HG02973 (cell line): ENCODE results near the gene RADIL.
"Not testable (repeated sequence)": the region's sequence is repeated elsewhere in the genome, so short reads cannot be mapped to it uniquely, and the experiment has no call there.

Experiments
- ATAC-seq: cut with Tn5 transposase; IDR thresholded peaks from one replicate; pipeline ENCODE4 v1.9.1; 2021; ENCODE audit warnings: moderate library complexity; ENCODE audit not compliant: unreplicated experiment

Gene RADIL

DNA sequence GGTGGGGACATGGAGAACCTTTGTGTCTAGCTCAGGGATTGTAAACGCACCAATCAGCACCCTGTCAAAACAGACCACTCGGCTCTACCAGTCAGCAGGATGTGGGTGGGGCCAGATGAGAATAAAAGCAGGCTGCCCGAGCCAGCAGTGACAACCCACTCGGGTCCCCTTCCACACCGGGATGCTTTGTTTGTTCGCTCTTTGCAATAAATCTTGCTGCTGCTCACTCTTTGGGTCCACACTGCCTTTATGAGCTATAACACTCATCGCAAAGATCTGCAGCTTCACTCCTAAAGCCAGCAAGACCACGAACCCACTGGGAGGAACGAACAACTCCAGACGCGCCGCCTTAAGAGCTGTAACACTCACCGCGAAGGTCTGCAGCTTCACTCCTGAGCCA, 89.3 kb downstream of the RADIL start:
- ATAC-seq = not testable (repeated sequence)

DNA sequence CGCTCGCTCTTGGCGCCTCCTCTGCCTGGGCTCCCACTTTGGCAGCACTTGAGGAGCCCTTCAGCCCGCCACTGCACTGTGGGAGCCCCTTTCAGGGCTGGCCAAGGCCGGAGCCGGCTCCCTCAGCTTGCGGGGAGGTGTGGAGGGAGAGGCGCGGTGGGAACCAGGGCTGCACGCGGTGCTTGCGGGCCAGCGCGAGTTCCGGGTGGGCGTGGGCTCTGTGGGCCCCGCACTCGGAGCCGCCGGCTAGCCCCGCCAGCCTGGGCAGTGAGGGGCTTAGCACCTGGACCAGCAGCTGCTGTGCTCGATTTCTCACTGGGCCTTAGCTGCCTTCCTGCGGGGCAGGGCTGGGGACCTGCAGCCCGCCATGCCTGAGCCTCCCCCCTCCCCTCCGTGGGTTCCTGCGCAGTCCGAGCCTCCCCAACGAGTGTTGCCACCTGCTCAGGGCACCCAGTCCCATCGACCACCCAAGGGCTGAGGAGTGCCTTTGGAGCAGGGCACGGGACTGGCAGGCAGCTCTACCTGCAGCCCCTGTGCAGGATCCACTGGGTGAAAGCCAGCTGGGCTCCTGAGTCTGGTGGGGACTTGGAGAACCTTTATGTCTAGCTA, 90.0 kb downstream of the RADIL start:
- ATAC-seq = not testable (repeated sequence)

DNA sequence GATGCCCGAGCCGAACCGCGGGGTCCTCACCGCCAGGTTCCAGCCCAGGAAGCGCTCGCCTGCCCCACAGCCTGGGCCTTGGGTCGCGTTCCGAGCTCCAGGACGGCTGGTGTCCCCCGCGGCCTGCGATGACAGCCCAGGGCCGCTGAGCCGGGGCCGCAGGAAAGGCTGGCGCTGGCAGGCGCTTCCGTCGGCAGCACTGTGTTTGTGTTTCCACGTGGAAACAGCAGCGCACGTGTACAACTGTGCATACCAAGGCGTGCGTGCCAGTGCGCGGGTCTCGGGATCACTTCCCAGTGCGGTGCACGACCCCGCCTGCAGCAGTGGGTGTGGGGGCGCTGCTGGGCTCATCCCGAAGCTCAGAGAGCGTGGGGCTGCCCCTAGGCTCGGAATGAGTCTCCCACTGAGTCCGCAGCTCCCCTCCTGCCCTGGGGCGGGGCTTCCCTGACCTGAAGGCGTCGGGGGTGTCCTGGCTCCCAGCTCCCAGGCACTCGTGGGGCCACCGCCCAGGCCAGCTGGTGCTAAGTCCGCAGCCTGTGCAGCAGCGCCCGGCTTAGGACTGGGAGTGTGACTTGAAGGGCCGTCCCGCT, 90.9 kb downstream of the RADIL start:
- no peak for ATAC-seq

DNA sequence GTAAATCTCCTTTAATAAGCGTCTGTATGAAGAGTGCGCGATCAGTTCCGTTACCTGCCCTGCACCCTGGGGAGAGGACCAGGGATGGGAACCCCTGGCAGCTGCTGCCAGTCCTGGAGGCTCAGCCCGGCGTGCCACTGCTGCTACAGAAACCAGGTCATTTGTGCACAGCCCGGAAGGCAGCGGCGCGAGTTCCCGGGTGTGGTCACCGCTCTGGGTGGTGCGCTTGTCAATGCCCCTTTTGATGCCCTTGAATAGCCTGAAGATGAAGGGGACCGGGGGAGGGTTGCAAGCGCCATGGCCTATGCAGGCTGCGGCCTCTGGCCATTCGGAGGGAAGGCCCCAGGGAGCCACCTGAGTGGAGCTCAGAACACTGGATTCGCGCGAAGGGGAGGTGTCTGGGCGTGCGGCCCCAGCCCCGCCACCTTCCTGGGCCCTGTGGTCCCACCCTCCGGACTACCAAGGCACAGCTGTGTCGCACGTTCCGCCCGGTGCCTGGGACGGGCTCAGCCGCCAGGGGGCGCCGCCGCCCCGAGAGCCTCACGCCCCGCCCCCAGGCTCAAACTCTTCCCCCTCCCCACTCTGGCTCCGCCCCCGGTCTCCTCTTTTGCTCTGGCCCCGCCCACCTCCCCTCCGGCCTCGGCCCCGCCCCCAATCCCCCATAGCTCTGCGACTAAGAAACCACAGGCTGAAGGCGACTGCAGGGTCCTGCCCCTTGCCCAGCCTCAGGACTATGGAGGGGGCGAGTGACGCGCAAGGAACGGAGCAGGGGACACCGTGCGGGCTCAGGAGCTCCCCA, 91.6 kb downstream of the RADIL start:
- ATAC-seq = no peak

DNA sequence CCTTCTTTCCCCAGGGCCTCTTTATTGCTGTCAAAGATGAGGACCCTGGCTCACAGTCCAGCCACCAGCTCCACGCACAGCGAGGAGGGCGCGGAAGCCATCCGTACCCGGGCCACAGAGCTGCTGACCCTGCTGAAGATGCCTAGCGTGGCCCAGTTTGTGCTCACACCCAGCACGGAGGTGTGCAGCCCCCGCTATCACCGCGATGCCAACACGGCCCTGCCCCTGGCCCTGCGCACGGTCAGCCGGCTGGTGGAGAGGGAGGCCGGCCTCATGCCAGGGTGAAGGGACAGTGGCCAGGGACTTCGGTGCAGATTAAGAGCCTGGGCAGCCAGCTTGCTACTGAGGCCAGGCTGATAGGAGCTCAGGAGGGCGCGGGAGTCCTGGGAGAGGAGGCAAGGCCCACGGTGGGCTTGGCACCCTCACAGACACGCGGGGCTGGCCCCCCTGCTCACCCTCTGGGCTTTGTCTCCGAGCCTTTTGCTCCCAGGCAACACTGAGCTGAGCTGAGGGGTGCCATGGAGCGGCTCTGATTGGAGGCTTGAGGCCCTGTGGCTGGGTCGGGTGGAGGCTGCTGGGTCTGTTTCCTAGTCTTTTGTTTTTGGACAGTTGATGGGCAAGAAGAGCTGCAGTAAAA, 92.3 kb downstream of the RADIL start:
- no peak for ATAC-seq

DNA sequence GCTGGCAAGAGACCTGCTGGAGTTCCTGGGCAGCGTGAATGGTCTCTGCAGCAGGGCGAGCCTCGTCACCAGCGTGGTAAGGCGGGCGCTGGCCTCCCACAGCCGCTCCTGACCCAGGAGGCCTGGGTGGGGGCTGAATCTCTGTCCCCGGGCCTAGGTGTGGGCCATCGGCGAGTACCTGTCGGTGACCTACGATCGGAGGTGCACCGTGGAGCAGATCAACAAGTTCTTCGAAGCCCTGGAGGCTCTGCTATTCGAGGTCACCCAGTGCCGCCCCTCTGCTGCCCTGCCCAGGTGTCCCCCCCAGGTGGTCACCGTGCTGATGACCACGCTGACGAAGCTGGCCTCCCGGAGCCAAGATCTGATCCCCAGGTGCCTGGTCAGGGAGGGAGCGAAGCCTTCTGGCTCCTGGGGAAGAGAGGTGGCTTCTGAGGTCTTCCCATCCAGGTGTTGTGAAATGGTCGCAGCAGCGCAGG, 93.0 kb downstream of the RADIL start:
- no peak for ATAC-seq

DNA sequence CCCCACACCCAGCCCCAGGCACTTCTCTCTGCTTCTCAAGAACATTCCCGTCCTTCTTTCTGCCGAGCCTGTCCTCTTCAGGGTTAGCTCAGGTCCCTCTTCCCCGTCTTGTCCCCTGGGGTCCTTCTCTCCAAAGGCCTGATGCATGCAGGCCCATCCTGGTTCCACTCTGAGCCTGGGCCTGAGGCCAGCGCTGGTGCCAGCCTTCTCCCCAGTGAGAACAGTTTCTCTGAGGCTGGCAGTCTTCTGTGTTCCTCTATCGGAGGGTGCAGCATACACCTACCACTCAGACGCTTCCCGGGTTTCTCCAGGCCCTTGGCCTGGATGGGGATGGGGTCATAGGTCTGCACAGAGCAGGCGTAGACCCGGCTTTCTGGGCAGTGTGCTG, 93.4 kb downstream of the RADIL start:
- ATAC-seq = no peak

DNA sequence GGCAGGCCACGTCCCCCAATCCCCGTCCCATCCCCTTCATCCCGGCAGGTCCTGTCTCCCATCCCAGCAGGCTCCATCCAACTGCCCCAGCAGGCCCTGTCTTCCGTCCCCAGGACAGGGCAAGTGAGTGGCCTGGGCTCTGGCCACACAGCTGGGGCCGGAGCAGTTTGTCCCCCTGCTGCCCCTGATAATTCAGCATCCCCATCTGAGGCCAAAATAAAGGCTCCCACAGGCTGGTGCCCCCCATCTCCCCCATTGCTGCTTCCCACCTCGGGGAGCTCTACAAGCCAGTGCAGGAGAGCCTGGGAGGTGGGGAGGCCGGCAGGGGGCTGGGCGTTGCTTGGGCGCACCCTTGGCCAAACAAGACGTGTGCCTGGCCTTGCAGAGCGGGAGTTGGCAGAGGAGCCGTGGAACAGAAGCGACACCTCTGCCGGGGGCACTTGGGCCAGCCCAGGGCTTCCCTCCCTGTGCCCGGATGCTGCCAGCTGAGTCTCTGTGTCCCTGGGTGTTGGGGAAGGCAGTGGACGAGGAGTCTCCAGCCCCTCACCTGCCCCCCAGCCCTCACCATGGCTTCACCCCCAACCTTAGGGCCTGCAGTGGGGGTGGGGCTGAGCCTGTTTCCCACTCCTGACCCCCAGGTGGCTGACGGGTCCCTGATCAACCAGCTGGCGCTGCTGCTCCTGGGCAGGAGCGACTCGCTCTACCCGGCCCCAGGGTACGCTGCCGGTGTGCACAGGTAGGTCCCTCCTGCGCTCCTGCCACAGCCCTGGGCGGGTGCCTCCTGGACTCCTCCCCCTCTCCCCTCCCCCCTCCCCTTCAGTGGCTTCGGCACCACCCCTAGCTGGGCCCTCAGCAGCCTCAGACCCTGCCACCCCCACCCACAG, 94.1 kb downstream of the RADIL start:
- no peak for ATAC-seq

DNA sequence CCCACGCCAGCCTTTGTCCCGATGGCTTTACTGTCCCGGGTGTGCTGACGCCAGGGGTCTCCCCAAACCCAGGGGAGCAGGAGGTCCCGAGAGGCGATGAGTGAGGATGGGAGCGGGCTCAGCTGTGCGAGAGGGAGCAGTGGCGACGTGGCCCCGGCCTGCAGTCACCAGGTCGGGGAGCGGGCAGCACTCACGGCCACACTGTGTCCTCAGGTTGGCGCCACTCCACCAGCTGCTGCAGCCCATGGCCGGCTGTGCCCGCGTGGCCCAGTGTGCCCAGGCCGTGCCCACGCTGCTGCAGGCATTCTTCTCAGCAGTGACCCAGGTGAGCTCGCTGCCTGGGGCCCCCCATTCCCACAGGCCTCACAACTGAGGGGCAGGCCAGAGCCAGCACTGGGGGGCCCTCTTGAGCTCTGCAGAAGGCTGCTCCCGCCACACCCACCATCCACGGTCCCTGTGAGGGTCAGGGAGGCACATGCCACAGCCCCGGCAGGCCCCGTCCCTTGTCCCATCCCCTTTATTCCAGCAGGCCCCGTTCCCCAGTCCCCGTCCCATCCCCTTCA, 94.8 kb downstream of the RADIL start:
- ATAC-seq = no peak

DNA sequence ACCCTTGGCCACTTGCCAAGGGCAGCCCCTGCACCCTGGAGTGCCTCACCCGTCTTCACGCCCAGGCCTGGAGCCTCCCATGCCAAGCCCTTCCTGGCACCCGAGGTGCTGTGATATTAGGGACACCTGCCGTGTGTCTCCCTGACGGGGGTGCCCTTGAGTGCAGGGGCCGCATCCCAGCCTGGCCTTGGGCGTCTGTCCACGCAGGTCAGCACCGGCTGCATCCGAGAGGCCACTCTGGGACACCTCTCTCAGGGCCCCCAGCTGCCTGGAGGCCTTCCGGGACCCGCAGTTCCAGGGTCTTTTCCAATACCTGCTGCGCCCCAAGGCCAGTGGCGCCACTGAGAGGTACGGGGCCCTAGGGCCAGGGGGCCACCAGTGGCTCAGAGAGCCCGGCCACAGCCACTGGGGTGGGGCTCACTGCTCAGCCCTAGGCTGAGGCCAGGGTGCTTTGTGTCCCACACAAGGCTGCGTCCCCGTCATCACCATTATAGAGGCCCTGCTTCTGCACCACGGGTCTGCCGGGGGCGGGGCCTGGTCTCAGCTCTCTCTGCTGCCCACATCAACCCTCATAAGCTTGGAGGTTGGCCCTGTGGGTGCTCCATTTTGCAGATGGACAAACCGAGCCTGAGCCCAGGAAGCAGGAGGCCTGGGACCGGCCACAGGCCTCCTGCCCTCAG, 95.4 kb downstream of the RADIL start:
- ATAC-seq = no peak

DNA sequence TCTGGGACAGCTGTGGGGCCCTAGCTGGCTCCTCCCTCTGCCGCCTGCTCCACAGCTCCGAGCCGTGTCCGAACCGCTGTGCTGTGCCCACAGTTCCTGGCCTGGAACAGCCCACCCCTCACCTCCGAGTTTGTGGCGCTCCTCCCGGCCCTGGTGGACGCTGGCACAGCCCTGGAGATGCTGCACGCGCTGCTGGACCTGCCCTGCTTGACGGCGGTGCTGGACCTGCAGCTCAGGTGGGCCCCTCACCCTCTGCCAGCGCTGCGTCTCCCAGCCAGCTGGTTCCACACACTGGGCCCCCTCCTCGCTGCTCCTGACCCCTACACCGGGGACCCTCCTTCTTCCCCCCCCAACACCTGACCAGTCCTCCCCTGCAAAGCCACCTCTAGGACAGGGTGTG, 96.0 kb downstream of the RADIL start:
- no peak for ATAC-seq

DNA sequence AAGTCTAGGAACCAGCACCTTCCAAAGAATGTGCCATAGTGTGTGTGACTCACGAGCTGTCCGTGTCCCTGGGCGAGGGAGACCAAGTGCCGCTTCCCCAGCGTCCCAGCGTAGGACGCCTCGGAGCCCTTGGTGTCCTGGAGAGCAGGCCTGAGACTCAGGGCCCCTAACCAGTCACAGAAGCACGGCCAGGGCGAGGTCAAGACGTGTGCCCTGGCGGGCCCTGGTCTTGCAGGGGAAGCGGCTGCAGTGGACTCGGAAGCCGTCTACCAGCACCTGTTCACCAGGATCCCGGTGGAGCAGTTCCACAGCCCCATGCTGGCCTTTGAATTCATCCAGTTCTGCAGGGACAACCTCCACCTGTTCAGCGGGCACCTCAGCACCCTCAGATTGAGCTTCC, 97.5 kb downstream of the RADIL start:
- ATAC-seq = no peak

DNA sequence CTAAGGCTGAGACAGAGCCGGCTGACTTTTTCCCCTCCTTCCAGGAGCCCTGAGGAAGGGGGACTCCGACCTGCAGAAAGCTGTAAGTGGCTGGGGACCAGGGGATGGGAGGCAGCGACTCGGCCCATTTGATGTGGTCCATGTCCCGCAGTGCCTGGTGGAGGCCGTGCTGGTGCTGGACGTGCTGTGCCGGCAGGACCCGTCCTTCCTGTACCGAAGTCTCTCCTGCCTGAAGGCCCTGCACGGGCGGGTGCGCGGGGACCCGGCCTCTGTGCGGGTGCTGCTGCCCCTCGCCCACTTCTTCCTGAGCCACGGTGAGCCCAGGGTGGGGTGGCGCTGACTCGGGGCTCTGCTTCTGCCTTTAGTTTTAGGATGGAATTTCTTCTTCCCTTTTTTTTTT, 98.1 kb downstream of the RADIL start:
- ATAC-seq = no peak

DNA sequence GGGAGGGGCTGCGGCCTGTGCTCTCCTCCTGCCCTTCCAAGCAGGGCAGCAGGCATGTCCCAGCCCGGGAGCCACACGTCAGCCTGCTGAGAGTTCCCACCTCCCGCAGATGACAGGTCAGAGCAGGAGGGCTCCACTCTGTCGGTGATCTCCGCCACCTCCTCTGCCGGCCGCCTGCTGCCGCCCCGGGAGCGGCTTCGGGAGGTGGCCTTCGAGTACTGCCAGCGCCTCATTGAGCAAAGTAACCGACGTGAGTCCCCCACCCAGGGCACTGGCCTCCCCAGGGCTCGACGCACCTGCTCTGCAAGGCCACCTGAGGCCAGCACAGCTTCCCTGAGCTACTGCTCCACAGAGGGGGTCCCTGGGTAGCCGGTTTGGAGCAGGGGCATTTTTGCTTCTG, 98.7 kb downstream of the RADIL start:
- no peak for ATAC-seq

DNA sequence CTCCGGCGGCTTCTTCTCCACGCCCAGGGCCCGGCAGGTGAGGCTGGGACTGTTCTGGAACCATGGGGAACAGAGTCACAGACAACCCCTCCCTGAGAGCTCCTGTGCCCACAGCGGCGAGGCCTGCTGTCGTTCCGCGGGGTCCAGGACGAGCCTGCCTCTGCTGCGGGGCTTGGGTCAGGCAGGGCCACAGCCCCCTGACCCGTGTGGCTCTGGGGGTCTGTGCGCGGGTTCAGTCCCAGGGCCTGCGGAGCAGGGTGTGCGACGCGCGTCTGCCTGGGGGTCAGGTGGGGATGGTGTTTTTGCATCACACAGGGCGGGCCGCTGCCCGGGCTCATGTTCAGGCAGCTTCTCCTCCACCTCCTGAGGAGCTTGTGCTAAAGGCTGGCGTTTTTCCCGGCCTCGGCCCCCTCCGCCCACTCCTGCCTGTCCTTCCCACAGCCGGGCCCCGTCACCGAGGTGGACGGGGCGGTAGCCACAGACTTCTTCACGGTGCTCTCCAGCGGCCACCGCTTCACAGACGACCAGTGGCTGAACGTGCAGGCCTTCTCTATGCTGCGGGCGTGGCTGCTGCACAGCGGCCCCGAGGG, 99.7 kb downstream of the RADIL start:
- ATAC-seq = no peak

DNA sequence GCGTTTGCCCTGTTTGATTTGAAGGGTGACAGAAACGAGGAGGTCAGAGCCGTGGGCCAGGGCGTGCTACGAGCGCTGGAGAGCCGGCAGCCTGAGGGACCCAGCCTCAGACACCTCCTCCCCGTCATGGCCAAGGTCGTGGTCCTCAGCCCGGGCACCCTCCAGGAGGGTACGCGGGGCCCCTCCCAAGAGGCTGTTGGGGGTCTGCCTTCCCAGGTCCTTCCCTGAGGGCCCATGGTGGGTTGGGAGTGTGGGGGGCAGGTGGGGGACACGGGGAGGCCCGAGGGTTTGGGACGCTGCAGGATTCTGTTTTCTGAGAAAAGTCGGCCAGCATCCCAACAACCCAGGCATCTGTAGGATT, 100.2 kb downstream of the RADIL start:
- no peak for ATAC-seq

DNA sequence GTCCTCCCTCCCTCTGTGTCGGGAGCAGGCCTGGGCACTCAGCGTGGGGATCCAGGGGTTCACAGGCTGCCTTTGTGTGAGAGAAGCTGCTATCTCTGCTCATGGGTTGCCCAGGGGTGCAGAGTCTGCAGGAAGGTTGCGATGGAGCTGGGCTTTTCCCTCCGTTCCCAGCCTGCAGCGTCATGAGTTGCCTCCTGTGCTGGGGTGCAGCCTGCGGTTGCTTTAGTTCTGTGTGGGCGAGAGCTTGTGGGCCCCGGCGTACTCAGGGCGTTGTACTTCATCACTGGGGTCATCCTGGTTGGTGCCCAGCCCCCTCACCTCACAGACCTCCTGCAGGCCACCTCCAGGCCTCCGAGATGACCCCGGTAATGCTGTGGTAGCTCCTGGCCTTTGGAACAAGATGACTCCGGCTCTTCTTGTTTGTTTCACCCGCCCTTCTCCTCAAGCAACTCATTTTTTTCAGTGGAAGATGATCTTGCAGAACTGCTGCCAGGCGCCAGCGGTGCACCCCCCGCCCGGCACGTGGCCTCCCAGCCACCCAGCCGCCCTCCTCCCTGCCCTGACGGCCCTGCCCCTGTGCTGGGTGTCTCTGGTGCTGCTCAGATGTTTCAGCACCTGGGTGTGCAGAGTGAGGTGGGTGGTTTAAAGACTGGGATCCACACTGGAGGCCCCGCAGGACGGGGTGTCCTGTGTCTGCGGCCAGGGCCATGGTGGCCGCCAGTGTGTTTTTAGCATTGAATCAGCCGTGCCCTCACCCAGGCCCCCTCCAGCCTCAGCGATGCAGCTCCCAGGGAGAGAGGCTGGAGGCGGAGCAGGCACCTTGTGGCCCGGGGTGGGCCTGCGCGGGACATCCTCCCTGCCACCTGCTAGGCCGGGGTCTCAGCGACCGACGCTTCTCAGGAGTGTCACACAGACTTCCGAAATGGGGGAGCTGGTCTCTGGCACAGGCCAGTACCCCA, 100.9 kb downstream of the RADIL start:
- no peak for ATAC-seq

DNA sequence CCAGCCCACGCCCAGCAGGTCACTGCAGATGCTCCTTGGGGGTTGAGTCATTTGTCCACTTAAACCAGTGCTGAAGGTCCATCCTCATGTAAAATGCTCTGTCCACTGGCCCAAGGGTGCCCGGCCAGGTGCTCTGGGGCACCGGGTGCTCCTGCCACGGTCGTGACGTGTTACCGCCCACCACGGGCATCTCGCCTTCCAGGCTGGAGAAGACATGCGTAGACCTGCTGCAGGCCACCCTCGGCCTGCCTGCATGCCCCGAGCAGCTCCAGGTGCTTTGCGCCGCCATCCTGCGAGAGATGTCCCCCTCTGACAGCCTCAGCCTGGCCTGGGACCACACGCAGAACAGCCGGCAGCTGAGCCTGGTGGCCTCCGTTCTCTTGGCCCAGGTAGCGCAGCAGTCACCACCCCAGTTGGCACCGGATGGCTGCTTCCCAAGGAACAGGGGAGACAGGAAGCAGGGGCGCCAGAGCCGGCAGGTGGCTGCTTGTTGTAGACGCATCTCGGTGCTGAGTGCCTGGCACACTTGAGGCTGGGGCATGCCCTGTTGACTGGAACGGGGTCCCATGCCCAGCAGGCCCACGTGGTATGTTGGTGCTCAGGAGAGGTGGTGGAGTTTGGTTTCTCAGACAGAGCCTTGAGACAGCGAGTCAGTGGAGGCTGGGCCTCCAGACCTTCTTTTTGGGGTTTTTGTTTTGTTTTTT, 102.0 kb downstream of the RADIL start:
- no peak for ATAC-seq
